Measurements from ENCODE around the gene SFT2D2. TPM values are rescaled to one million over a fixed set of nuclear protein-coding genes. Genes with fewer than 3 reads are reported as not detected.

Gene SFT2D2
- total RNA-seq, 1 donor from 2014 or later = 87.6 TPM

DNA sequence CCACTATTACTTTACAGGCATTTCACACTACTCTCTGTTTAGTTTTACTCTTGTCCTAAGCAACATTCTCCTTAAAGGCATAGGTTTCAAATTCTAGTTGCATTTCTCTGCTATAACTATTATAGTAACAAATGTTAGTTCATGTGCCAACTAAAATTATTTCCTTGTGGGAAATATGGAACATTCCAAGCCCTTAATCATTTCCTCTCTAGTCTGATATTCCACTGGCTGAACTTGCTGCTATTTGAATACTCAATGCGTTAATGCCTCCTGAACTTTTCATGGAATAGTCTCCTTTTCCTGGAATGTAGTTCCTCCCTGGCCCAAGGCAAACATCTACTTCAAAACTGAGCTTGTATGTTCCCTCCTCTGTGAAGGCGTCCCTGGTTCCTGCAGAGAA is 35.6 kb downstream of the SFT2D2 start:
- H3K9me3 ChIP-seq = no peaks in the 10 kb centered on the region
- no peaks in the 10 kb centered on the region for H3K36me3 ChIP-seq
- no peaks in the 10 kb centered on the region for H3K27me3 ChIP-seq
- no peak overlapping the region for H3K27ac ChIP-seq
- intact Hi-C loops (cut with DNase I) = no loop called here
- peaks cover 5% of the 10 kb centered on the region for H3K4me1 ChIP-seq
- DNase-seq (no peak), ATAC-seq (no peak)
- no peak overlapping the region for H3K4me3 ChIP-seq
- no peak for TF ChIP-seq CTCF (IDR thresholded peaks at IDR 0.05)

DNA sequence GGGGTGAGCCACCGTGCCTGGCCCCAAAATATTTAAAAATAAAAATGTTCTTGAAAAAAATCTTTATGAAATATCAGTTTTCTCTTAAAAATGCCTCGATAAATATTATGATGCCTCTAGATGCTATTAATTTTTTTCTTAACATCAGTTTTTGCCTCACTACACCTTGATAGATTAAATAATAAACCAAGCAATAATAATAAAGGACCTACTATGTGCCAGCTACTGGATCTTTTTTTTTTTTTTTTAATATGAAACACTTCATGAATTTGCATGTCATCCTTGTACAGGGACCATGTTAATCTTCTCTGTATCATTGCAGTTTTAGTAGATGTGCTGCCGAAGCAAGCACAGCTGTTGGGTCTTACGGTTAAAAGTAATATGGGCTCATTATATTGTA is 37.3 kb downstream of the SFT2D2 start:
- no peak for DNase-seq
- Histone ChIP-seq H3K27me3 (no peaks in the 10 kb centered on the region), H3K4me3 (no peak overlapping the region), H3K36me3 (no peaks in the 10 kb centered on the region), H3K9me3 (no peaks in the 10 kb centered on the region), H3K27ac (no peak overlapping the region), H3K4me1 (peaks cover 5% of the 10 kb centered on the region)
- ATAC-seq = no peak
- no peak for TF ChIP-seq CTCF (IDR thresholded peaks at IDR 0.05)
- intact Hi-C loops (cut with DNase I) = no loop called here

GRCh38 chr1:168264296-168264695 is 38.5 kb downstream of the SFT2D2 start:
- DNase-seq = no peak
- Histone ChIP-seq H3K9me3 (no peaks in the 10 kb centered on the region), H3K36me3 (no peaks in the 10 kb centered on the region), H3K27me3 (no peaks in the 10 kb centered on the region), H3K4me1 (peaks cover 5% of the 10 kb centered on the region), H3K27ac (no peak overlapping the region), H3K4me3 (no peak overlapping the region)
- no peak for TF ChIP-seq CTCF (IDR thresholded peaks at IDR 0.05)
- intact Hi-C loops (cut with DNase I) = no loop called here
- ATAC-seq = no peak

DNA sequence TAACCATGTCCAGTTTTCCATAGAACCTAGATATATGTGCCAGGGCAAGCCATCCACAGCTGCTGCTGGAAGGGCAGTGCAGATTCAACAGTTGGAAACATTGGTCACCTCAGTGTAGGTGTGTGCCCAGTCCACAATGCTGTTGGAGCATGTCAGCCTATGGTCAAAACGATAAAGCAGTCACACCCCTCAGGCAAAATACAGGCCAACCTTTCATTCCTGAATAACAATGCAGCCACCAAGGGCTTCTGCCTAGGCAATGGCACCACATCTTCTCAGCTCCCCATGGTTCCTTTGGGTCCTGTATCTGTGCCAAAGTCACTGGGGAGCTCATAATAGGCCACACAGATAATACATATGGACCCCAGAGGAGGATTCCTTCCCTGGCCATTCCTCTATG is 39.8 kb downstream of the SFT2D2 start:
- H3K4me1 ChIP-seq = peaks cover 5% of the 10 kb centered on the region
- ATAC-seq = no peak
- DNase-seq = no peak
- H3K4me3 ChIP-seq = no peak overlapping the region
- no peaks in the 10 kb centered on the region for H3K9me3 ChIP-seq
- H3K27me3 ChIP-seq = no peaks in the 10 kb centered on the region
- intact Hi-C loops (cut with DNase I) = no loop called here
- H3K27ac ChIP-seq = no peak overlapping the region
- no peaks in the 10 kb centered on the region for H3K36me3 ChIP-seq
- no peak for TF ChIP-seq CTCF (IDR thresholded peaks at IDR 0.05)

DNA sequence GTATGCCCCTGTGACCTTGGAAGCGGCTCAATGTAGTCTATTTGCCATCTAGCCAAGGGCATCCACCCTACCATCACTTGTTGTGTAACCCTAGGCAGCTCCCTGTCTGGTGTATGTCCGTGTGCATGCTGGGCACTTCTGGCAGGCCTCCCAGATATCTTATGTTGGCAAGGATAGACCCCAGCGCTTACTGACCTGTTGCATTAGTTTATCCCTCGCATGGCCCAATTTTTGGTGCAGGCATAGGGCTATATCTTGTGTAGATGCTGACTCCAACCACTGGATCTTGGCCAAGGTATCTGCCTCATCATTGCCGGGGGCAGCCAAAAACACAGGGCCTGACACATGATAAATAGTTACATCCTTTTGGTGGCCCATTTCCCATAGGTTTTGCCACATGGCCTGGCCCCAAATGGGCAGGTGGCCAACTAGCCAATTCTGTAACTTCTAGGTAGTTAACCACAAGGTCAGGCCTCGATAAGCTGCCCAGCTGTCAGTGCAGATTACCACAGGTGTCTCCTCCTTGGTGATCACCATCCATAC is 40.9 kb downstream of the SFT2D2 start:
- intact Hi-C loops (cut with DNase I) = no loop called here
- no peak for TF ChIP-seq CTCF (IDR thresholded peaks at IDR 0.05)
- no peak for ATAC-seq

DNA sequence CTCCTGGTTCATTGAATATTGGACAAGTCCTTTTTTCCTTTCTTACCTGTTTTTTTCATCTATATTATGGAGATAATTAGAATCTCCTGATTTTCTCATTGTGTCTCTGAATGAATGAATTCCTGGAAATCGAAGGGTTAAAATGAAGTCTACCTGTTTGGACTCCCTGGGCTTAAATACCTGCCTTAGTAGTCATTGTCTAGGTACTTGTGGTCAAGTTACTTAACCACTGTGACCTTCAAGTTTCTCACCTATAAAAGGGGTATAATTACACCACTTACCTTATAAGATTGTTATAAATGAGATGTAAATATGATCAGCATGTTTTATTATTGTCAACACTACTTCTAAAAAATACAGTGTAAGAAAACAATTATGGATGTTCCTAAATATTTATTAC is 45.8 kb downstream of the SFT2D2 start:
- intact Hi-C loops (cut with DNase I) = no loop called here
- Histone ChIP-seq H3K9me3 (no peaks in the 10 kb centered on the region), H3K27ac (no peak overlapping the region), H3K36me3 (no peaks in the 10 kb centered on the region), H3K27me3 (no peaks in the 10 kb centered on the region), H3K4me1 (no peaks in the 10 kb centered on the region), H3K4me3 (no peak overlapping the region)
- ATAC-seq = no peak
- no peak for DNase-seq
- no peak for TF ChIP-seq CTCF (IDR thresholded peaks at IDR 0.05)

More for the DNA sequence above, 40.9 kb downstream of the SFT2D2 start:
- Histone ChIP-seq H3K4me3 (no peak overlapping the region), H3K27ac (no peak overlapping the region), H3K4me1 (peaks cover 5% of the 10 kb centered on the region), H3K9me3 (no peaks in the 10 kb centered on the region), H3K36me3 (no peaks in the 10 kb centered on the region), H3K27me3 (no peaks in the 10 kb centered on the region)
- no peak for DNase-seq

Data from upper lobe of right lung (tissue), 1 donor.